Activated CD4-positive, alpha-beta T cell treated with anti-CD3 and anti-CD28 coated beads for 36 hours (primary cell): ENCODE results near the gene RHOBTB3. TPM values are rescaled to one million over a fixed set of nuclear protein-coding genes. Genes with fewer than 3 reads are reported as not detected.

Experiments used
- ATAC-seq: fragments of 200-7000 bp; cut with Tn5 transposase; one replicate; pipeline ENCODE4 v1.10.0; 2021; ENCODE audit warnings: mild to moderate bottlenecking, moderate library complexity
- CTCF ChIA-PET: fragments of 350-600 bp; sonication (Branson Sonifier 250); formaldehyde crosslinking; loops from one replicate; lab custom pipeline; 2021; ENCODE audit warnings: antibody characterized with exemption; lab: Charles Lee
- POLR2A ChIA-PET: fragments of 350-600 bp; sonication (Branson Sonifier 250); formaldehyde crosslinking; loops from one replicate; lab custom pipeline; 2021; ENCODE audit warnings: antibody characterized with exemption, inconsistent platforms; lab: Charles Lee
- DNase-seq: peaks from one replicate; pipeline ENCODE4 v3.0.0-alpha.2; 2020
- H3K27ac Mint-ChIP-seq: one replicate; pipeline ENCODE4 v1.8.0; 2021; ENCODE audit warnings: mixed read lengths
- H3K27me3 Mint-ChIP-seq: one replicate; pipeline ENCODE4 v1.8.0; 2021; ENCODE audit warnings: mixed read lengths
- H3K36me3 Mint-ChIP-seq: one replicate; pipeline ENCODE4 v1.8.0; 2021; ENCODE audit warnings: low read depth, mixed read lengths
- H3K4me1 Mint-ChIP-seq: one replicate; pipeline ENCODE4 v1.8.0; 2021; ENCODE audit warnings: mixed read lengths
- H3K4me3 Mint-ChIP-seq: one replicate; pipeline ENCODE4 v1.8.0; 2021; ENCODE audit warnings: mild to moderate bottlenecking, moderate library complexity, mixed read lengths
- H3K9me3 Mint-ChIP-seq: one replicate; pipeline ENCODE4 v1.8.0; 2021; ENCODE audit warnings: low read depth, mixed read lengths
- intact Hi-C, 2 experiments: fragments of 100-400 bp; cut with DNase I in 1 of 2; cut with micrococcal nuclease in 1 of 2; formaldehyde crosslinking; loops; one replicate each; pipeline versions ENCODE4 v1.14.2 to v1.15.1; 2022 to 2024; cut with DNase I, micrococcal nuclease
- total RNA-seq, 2 experiments: library from RNA; stranded (reverse); gene quantifications; one replicate each; pipeline ENCODE4 v1.2.3, GENCODE V29; 2021

The RHOBTB3 gene
- total RNA-seq, 2 experiments from 2014 or later: 3.3 to 3.5 TPM

- H3K9me3 Mint-ChIP-seq: no peaks in the 10 kb centered on the region
- DNase-seq (no peak), ATAC-seq (no peak)
- ChIA-PET CTCF (interaction anchor here (0.7 to 7.2 kb wide), 5 partner anchors 34 to 567 kb away, joined by 3 to 142 read pairs (median 3); no protein-coding TSS in a partner anchor), POLR2A (interaction anchor here (0.7 kb wide), 1 partner anchor 714 kb away, joined by 3 read pairs; no protein-coding TSS in a partner anchor)
- intact Hi-C loops: no loop called here
- no peak overlapping the region for H3K27ac Mint-ChIP-seq
- H3K4me3 Mint-ChIP-seq: no peak overlapping the region
- no peaks in the 10 kb centered on the region for H3K27me3 Mint-ChIP-seq
- no peaks in the 10 kb centered on the region for H3K4me1 Mint-ChIP-seq
- H3K36me3 Mint-ChIP-seq: no peaks in the 10 kb centered on the region
Measured at GRCh38 chr5:95786821-95787418, 55.8 kb downstream of the RHOBTB3 start.

GRCh38 chr5:95788493-95788892 is 57.4 kb downstream of the RHOBTB3 start:
- CTCF ChIA-PET: interaction anchor here (0.7 to 2.0 kb wide), 4 partner anchors 7 to 125 kb away, joined by 3 to 13 read pairs (median 3); no protein-coding TSS in a partner anchor
- no peaks in the 10 kb centered on the region for H3K9me3 Mint-ChIP-seq
- H3K27me3 Mint-ChIP-seq: no peaks in the 10 kb centered on the region
- intact Hi-C loops: no loop called here
- ATAC-seq (no peak), DNase-seq (no peak)
- H3K4me1 Mint-ChIP-seq: no peaks in the 10 kb centered on the region
- POLR2A ChIA-PET: no interaction called here
- H3K27ac Mint-ChIP-seq: no peak overlapping the region
- no peak overlapping the region for H3K4me3 Mint-ChIP-seq
- H3K36me3 Mint-ChIP-seq: no peaks in the 10 kb centered on the region

- no peak overlapping the region for H3K4me3 Mint-ChIP-seq
- no peak for DNase-seq
- intact Hi-C loops: no loop called here
- no peaks in the 10 kb centered on the region for H3K4me1 Mint-ChIP-seq
- CTCF ChIA-PET: interaction anchor here (0.5 to 3.8 kb wide), 5 partner anchors 10 to 436 kb away, joined by 3 to 31 read pairs (median 3); no protein-coding TSS in a partner anchor
- no peaks in the 10 kb centered on the region for H3K36me3 Mint-ChIP-seq
- no peak overlapping the region for H3K27ac Mint-ChIP-seq
- POLR2A ChIA-PET: no interaction called here
- no peaks in the 10 kb centered on the region for H3K9me3 Mint-ChIP-seq
- no peak for ATAC-seq
- H3K27me3 Mint-ChIP-seq: no peaks in the 10 kb centered on the region
Measured at GRCh38 chr5:95791751-95792150, 60.6 kb downstream of the RHOBTB3 start.

GRCh38 chr5:95794070-95794516 is 63.0 kb downstream of the RHOBTB3 start:
- intact Hi-C loops: no loop called here
- no peak overlapping the region for H3K27ac Mint-ChIP-seq
- H3K4me3 Mint-ChIP-seq: no peak overlapping the region
- H3K9me3 Mint-ChIP-seq: no peaks in the 10 kb centered on the region
- ChIA-PET CTCF (interaction anchor here (3.8 kb wide), 1 partner anchor 12 kb away, joined by 31 read pairs; no protein-coding TSS in a partner anchor), POLR2A (no interaction called here)
- no peaks in the 10 kb centered on the region for H3K27me3 Mint-ChIP-seq
- H3K36me3 Mint-ChIP-seq: no peaks in the 10 kb centered on the region
- ATAC-seq (no peak), DNase-seq (no peak)
- H3K4me1 Mint-ChIP-seq: no peaks in the 10 kb centered on the region

- H3K36me3 Mint-ChIP-seq: no peaks in the 10 kb centered on the region
- POLR2A ChIA-PET: no interaction called here
- H3K27me3 Mint-ChIP-seq: no peaks in the 10 kb centered on the region
Measured at GRCh38 chr5:95797301-95797700, 66.2 kb downstream of the RHOBTB3 start.

GRCh38 chr5:95798048-95798447 is 66.9 kb downstream of the RHOBTB3 start:
- Mint-ChIP-seq H3K27me3 (no peaks in the 10 kb centered on the region), H3K27ac (no peak overlapping the region), H3K4me3 (no peak overlapping the region), H3K4me1 (no peaks in the 10 kb centered on the region), H3K9me3 (no peaks in the 10 kb centered on the region), H3K36me3 (no peaks in the 10 kb centered on the region)
- no peak for ATAC-seq
- intact Hi-C loops: no loop called here
- POLR2A ChIA-PET: interaction anchor here (0.6 kb wide), 1 partner anchor 12 kb away, joined by 3 read pairs; no protein-coding TSS in a partner anchor
- no peak for DNase-seq
- CTCF ChIA-PET: interaction anchor here (1.3 to 1.7 kb wide), 2 partner anchors 16 to 49 kb away, joined by 3 to 5 read pairs; no protein-coding TSS in a partner anchor

More at GRCh38 chr5:95797301-95797700, 66.2 kb downstream of the RHOBTB3 start:
- CTCF ChIA-PET: interaction anchor here (0.9 to 1.7 kb wide), 2 partner anchors 12 to 15 kb away, joined by 3 read pairs; no protein-coding TSS in a partner anchor
- Mint-ChIP-seq H3K4me3 (no peak overlapping the region), H3K9me3 (no peaks in the 10 kb centered on the region), H3K27ac (no peak overlapping the region), H3K4me1 (no peaks in the 10 kb centered on the region)
- intact Hi-C loops: no loop called here
- DNase-seq (no peak), ATAC-seq (no peak)

GRCh38 chr5:95798545-95798944 is 67.4 kb downstream of the RHOBTB3 start:
- intact Hi-C loops: no loop called here
- no peaks in the 10 kb centered on the region for H3K9me3 Mint-ChIP-seq
- H3K27me3 Mint-ChIP-seq: no peaks in the 10 kb centered on the region
- H3K27ac Mint-ChIP-seq: no peak overlapping the region
- ATAC-seq (no peak), DNase-seq (no peak)
- no peaks in the 10 kb centered on the region for H3K4me1 Mint-ChIP-seq
- no peak overlapping the region for H3K4me3 Mint-ChIP-seq
- CTCF ChIA-PET: interaction anchor here (0.6 to 1.3 kb wide), 4 partner anchors 17 to 415 kb away, joined by 3 to 5 read pairs (median 4); no protein-coding TSS in a partner anchor
- no peaks in the 10 kb centered on the region for H3K36me3 Mint-ChIP-seq
- POLR2A ChIA-PET: interaction anchor here (0.6 kb wide), 1 partner anchor 11 kb away, joined by 3 read pairs; no protein-coding TSS in a partner anchor

- ATAC-seq (no peak), DNase-seq (no peak)
- intact Hi-C loops: no loop called here
- Mint-ChIP-seq H3K4me1 (no peaks in the 10 kb centered on the region), H3K9me3 (no peaks in the 10 kb centered on the region), H3K27ac (no peak overlapping the region), H3K36me3 (no peaks in the 10 kb centered on the region), H3K27me3 (no peaks in the 10 kb centered on the region), H3K4me3 (no peak overlapping the region)
- CTCF ChIA-PET: interaction anchor here (0.6 to 1.3 kb wide), 4 partner anchors 17 to 416 kb away, joined by 3 to 5 read pairs (median 4); no protein-coding TSS in a partner anchor
- POLR2A ChIA-PET: interaction anchor here (0.7 kb wide), 1 partner anchor 558 kb away, joined by 3 read pairs; no protein-coding TSS in a partner anchor
Measured at GRCh38 chr5:95799191-95799835, 68.2 kb downstream of the RHOBTB3 start.

GRCh38 chr5:95800553-95800952 is 69.4 kb downstream of the RHOBTB3 start:
- Mint-ChIP-seq H3K36me3 (peaks cover 2% of the 10 kb centered on the region), H3K4me3 (no peak overlapping the region), H3K27ac (no peak overlapping the region), H3K4me1 (no peaks in the 10 kb centered on the region), H3K9me3 (no peaks in the 10 kb centered on the region), H3K27me3 (no peaks in the 10 kb centered on the region)
- POLR2A ChIA-PET: no interaction called here
- intact Hi-C loops: no loop called here
- ATAC-seq (no peak), DNase-seq (no peak)
- CTCF ChIA-PET: no interaction called here

GRCh38 chr5:95801532-95801931 is 70.4 kb downstream of the RHOBTB3 start:
- DNase-seq (no peak), ATAC-seq (no peak)
- Mint-ChIP-seq H3K27ac (no peak overlapping the region), H3K4me3 (no peak overlapping the region), H3K27me3 (no peaks in the 10 kb centered on the region), H3K36me3 (peaks cover 2% of the 10 kb centered on the region), H3K9me3 (no peaks in the 10 kb centered on the region), H3K4me1 (no peaks in the 10 kb centered on the region)
- POLR2A ChIA-PET: interaction anchor here (0.7 kb wide), 1 partner anchor 79 kb away, joined by 3 read pairs; no protein-coding TSS in a partner anchor
- intact Hi-C loops: no loop called here
- CTCF ChIA-PET: interaction anchor here (0.8 to 1.3 kb wide), 4 partner anchors 20 to 137 kb away, joined by 3 read pairs; no protein-coding TSS in a partner anchor

- Mint-ChIP-seq H3K4me3 (no peak overlapping the region), H3K36me3 (peaks cover 2% of the 10 kb centered on the region), H3K27ac (no peak overlapping the region), H3K27me3 (no peaks in the 10 kb centered on the region), H3K9me3 (no peaks in the 10 kb centered on the region), H3K4me1 (no peaks in the 10 kb centered on the region)
- ChIA-PET CTCF (interaction anchor here (0.9 to 1.3 kb wide), 3 partner anchors 20 to 79 kb away, joined by 3 read pairs; no protein-coding TSS in a partner anchor), POLR2A (interaction anchor here (0.7 kb wide), 1 partner anchor 79 kb away, joined by 3 read pairs; no protein-coding TSS in a partner anchor)
- ATAC-seq (no peak), DNase-seq (no peak)
- intact Hi-C loops: no loop called here
Measured at GRCh38 chr5:95801961-95802360, 70.8 kb downstream of the RHOBTB3 start.
